Lung (tissue), 12 donors: ENCODE results near the gene MSANTD7. TPM values are rescaled to one million over a fixed set of nuclear protein-coding genes. Genes with fewer than 3 reads are reported as not detected.

Source experiments
- ATAC-seq: fragments of 200-7000 bp; cut with Tn5 transposase; one replicate; pipeline ENCODE4 v1.9.1; 2020; ENCODE audit warnings: moderate number of reproducible peaks; ENCODE audit not compliant: insufficient read depth, low FRiP score
- DNase-seq, 3 donors: peaks; one replicate each; pipeline ENCODE4 v3.0.0-alpha.2; 2013 to 2017
- H3K27ac ChIP-seq, 2 donors: one replicate each; pipeline ENCODE4 v1.5.1; 2013; ENCODE audit warnings: mild to moderate bottlenecking in 2 of 2, moderate library complexity in 2 of 2, control low read depth in 1 of 2, inconsistent platforms in 1 of 2, low read depth in 1 of 2, low read length in 1 of 2
- H3K27me3 ChIP-seq, 3 donors: one replicate each; pipeline ENCODE4 v1.5.1; 2013; ENCODE audit warnings: low read length in 2 of 3; ENCODE audit not compliant: control insufficient read depth in 3 of 3, insufficient read depth in 3 of 3
- H3K36me3 ChIP-seq, 4 donors: one replicate each; pipeline ENCODE4 v1.5.1; 2013; ENCODE audit warnings: low read length in 4 of 4, mild to moderate bottlenecking in 1 of 4, moderate library complexity in 1 of 4; ENCODE audit not compliant: control insufficient read depth in 4 of 4, insufficient read depth in 4 of 4
- H3K4me1 ChIP-seq, 5 donors: one replicate each; pipeline ENCODE4 v1.5.1; 2013; ENCODE audit warnings: low read length in 5 of 5, mild to moderate bottlenecking in 2 of 5, moderate library complexity in 1 of 5; ENCODE audit not compliant: control insufficient read depth in 5 of 5, insufficient read depth in 5 of 5
- H3K4me3 ChIP-seq: one replicate; pipeline ENCODE4 v1.5.1; 2013; ENCODE audit warnings: mild to moderate bottlenecking, control low read depth, moderate library complexity
- H3K9ac ChIP-seq, 2 donors: one replicate each; pipeline ENCODE4 v1.5.1; 2013; ENCODE audit warnings: low read length in 2 of 2, control low read depth in 1 of 2; ENCODE audit not compliant: insufficient read depth in 1 of 2
- H3K9me3 ChIP-seq, 4 donors: one replicate each; pipeline ENCODE4 v1.5.1; 2013; ENCODE audit warnings: low read length in 3 of 4, mild to moderate bottlenecking in 1 of 4, moderate library complexity in 1 of 4; ENCODE audit not compliant: control insufficient read depth in 4 of 4, insufficient read depth in 3 of 4
- WGBS, 2 donors: extraction: QIAGEN DNeasy Blood & Tissue Kit; methylation state at CpG; one replicate each; pipeline ENCODE4 v1.1.7; 2013; 5-methylcytosine and 5-hydroxymethylcytosine counted together
- polyA plus RNA-seq, 2 donors: library from polyadenylated mRNA; stranded (reverse); fragments of 200-250 nt; gene quantifications; one replicate each; pipeline ENCODE4 v1.2.1, GENCODE V29; 2013
- total RNA-seq, 2 donors: library from RNA; depleted of rRNA in 1 of 2; stranded (reverse); fragments of >200 nt in 1 of 2; gene quantifications; one replicate each; pipeline ENCODE4 v1.2.1, GENCODE V29; 2014 to 2021
- TF ChIP-seq, protein P1 (sequence below): IDR thresholded peaks from 2 replicates; pipeline ENCODE4 v1.5.1; 2012; ENCODE audit warnings: mild to moderate bottlenecking; ENCODE audit errors: control extremely low read depth, extremely low read depth
- donor health status: control.
- donor health status: control.
- donor health status: Bipolar disorder and iron deficiency.
- donor health status: healthy.
- donor health status: DM: yes; HTN: yes; CAD: no.

Gene MSANTD7
- total and polyA plus RNA-seq, 4 donors = 2.2 to 17.2 (median 7.1) TPM

GRCh38 chr10:14884082-14884481 lies 46.0 kb downstream of the MSANTD7 start:
- peaks cover 0 to 14% (median 3%) of the 10 kb centered on the region in 5 donors for H3K4me1 ChIP-seq
- DNase-seq = no peak
- H3K36me3 ChIP-seq = peaks cover 0 to 8% (median 2%) of the 10 kb centered on the region in 4 donors
- no peak overlapping the region for H3K4me3 ChIP-seq
- no peak overlapping the region for H3K9ac ChIP-seq
- no peak overlapping the region for H3K27ac ChIP-seq
- TF ChIP-seq, protein P1, sequence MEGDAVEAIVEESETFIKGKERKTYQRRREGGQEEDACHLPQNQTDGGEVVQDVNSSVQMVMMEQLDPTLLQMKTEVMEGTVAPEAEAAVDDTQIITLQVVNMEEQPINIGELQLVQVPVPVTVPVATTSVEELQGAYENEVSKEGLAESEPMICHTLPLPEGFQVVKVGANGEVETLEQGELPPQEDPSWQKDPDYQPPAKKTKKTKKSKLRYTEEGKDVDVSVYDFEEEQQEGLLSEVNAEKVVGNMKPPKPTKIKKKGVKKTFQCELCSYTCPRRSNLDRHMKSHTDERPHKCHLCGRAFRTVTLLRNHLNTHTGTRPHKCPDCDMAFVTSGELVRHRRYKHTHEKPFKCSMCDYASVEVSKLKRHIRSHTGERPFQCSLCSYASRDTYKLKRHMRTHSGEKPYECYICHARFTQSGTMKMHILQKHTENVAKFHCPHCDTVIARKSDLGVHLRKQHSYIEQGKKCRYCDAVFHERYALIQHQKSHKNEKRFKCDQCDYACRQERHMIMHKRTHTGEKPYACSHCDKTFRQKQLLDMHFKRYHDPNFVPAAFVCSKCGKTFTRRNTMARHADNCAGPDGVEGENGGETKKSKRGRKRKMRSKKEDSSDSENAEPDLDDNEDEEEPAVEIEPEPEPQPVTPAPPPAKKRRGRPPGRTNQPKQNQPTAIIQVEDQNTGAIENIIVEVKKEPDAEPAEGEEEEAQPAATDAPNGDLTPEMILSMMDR = no peak
- no peaks in the 10 kb centered on the region for H3K9me3 ChIP-seq
- H3K27me3 ChIP-seq = no peaks in the 10 kb centered on the region
- ATAC-seq = no peak
- WGBS, 2 donors = 85 to 92% methylated on average over 3 of the region's 3 CpGs

Other genes with a start within 250 kb of the MSANTD7 start
- gene FAM107B, start 63.4 kb upstream of the MSANTD7 start, total RNA-seq = 10 to 100 TPM; 80.7 to 85.4 TPM
- gene FAM107B, start 63.4 kb upstream of the MSANTD7 start, polyA plus RNA-seq = 10 to 100 TPM; 38.4 to 57.1 TPM
- 1 to 10 TPM; 2.1 to 3.1 TPM for gene CDNF, start 269 bp upstream of the MSANTD7 start, total RNA-seq
- gene CDNF, start 269 bp upstream of the MSANTD7 start, polyA plus RNA-seq = 1 to 10 TPM in 1 of 2 donors, under 1 TPM in 1; 0.60 to 1.7 TPM
- 10 to 100 TPM; 11.1 to 13.6 TPM for gene HSPA14, start within 50 bp of the MSANTD7 start, total RNA-seq
- 10 to 100 TPM; 11.5 to 12.5 TPM for gene HSPA14, start within 50 bp of the MSANTD7 start, polyA plus RNA-seq
- 1 to 10 TPM; 6.9 to 7.7 TPM for gene SUV39H2, start 40.6 kb downstream of the MSANTD7 start, total RNA-seq
- gene SUV39H2, start 40.6 kb downstream of the MSANTD7 start, polyA plus RNA-seq = 1 to 10 TPM; 2.6 to 3.8 TPM
- 10 to 100 TPM in 1 of 2 donors, 1 to 10 TPM in 1; 9.9 to 14.9 TPM for gene DCLRE1C, start 115.8 kb downstream of the MSANTD7 start, total RNA-seq
- gene DCLRE1C, start 115.8 kb downstream of the MSANTD7 start, polyA plus RNA-seq = 1 to 10 TPM; 3.0 to 5.5 TPM
- 1 to 10 TPM; 1.2 to 3.5 TPM for gene MEIG1, start 121.1 kb downstream of the MSANTD7 start, total RNA-seq
- 1 to 10 TPM; 1.0 to 1.5 TPM for gene MEIG1, start 121.1 kb downstream of the MSANTD7 start, polyA plus RNA-seq
- gene OLAH, start 205.6 kb downstream of the MSANTD7 start, total RNA-seq = 1 to 10 TPM in 1 of 2 donors, not detected in 1; 4.6 TPM
- 10 to 100 TPM in 1 of 2 donors, under 1 TPM in 1; 0.49 to 20.6 TPM for gene OLAH, start 205.6 kb downstream of the MSANTD7 start, polyA plus RNA-seq